VCaP (cell line): ENCODE measurements around the gene SLC17A7.

ENCODE experiments used
- H3K27ac ChIP-seq: fragments of 450-650 bp; 2 replicates; pipeline ENCODE4 v1.5.1; 2017
- TF ChIP-seq, protein P1 (sequence below): fragments of 450-650 bp; conservative IDR thresholded peaks from 2 replicates; pipeline ENCODE4 v1.5.1; 2017; ENCODE audit warnings: mild to moderate bottlenecking, moderate library complexity

Gene SLC17A7

DNA sequence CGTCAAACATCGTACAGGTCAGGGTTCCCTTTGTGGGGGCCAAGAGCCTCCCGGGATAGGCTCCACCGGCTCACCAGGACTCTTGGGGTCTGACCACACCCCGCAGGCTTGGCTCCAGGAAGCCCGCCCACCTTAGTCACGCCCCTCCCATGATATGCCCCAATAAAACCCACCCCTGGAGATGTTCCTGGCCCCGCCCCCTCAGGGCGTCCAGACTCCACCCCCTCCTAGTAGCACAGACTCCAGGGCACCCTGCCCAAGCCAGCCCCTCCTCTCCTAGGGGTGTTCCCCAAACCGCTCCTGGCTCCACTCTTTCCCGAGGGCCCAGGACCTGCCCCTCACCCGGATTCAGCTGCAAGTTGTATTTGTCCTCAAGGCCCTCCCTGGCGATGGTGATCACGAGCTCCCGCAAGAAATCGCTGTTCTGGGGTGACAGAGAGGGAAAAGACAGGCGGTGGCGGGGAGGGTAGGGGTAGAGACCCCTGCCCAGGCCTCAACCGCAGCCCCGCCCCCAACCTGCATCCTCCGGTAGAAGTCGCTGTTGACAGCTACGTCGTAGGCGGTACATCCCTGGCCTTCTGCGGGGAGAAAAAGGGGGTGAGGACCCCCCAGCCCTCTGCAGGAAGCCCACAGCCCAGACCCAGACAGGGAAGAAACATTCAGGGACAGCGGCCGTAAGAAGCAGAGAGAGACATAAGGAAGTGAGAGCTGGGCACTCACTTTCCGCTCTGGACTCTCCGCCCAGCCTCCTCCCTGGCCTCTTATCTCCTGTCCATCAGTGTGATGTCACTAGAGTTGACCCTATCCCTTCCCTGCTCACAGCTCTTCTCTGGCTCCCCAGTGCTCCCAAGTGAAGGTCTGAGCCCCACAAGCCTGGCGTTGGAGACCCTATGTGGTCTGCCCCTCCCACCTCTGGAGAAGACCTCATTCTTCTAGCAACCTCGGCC lies 6.4 kb upstream of the SLC17A7 start:
- no peak overlapping the region for H3K27ac ChIP-seq
- TF ChIP-seq, protein P1, sequence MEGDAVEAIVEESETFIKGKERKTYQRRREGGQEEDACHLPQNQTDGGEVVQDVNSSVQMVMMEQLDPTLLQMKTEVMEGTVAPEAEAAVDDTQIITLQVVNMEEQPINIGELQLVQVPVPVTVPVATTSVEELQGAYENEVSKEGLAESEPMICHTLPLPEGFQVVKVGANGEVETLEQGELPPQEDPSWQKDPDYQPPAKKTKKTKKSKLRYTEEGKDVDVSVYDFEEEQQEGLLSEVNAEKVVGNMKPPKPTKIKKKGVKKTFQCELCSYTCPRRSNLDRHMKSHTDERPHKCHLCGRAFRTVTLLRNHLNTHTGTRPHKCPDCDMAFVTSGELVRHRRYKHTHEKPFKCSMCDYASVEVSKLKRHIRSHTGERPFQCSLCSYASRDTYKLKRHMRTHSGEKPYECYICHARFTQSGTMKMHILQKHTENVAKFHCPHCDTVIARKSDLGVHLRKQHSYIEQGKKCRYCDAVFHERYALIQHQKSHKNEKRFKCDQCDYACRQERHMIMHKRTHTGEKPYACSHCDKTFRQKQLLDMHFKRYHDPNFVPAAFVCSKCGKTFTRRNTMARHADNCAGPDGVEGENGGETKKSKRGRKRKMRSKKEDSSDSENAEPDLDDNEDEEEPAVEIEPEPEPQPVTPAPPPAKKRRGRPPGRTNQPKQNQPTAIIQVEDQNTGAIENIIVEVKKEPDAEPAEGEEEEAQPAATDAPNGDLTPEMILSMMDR, result no peak

DNA sequence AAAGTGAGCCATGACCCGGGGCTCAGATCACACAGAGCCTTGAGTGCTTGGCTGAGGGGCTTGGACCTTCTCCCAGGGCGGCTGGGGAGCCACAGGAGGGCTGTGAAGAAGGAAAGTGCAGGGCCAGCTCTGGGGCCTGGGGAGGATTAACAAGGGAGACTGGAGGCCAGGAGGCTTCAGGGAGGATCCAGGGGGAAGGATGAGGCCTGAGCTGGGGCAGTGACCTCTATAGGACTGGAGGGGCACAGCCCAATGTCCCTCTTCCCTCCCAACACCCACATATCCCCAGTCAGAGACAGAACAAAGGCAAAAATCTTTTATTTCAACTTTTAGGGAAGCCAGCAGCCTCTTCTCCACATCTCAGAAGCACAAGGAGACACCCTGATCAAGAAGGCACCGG lies 4.7 kb upstream of the SLC17A7 start:
- H3K27ac ChIP-seq, result no peak overlapping the region

DNA sequence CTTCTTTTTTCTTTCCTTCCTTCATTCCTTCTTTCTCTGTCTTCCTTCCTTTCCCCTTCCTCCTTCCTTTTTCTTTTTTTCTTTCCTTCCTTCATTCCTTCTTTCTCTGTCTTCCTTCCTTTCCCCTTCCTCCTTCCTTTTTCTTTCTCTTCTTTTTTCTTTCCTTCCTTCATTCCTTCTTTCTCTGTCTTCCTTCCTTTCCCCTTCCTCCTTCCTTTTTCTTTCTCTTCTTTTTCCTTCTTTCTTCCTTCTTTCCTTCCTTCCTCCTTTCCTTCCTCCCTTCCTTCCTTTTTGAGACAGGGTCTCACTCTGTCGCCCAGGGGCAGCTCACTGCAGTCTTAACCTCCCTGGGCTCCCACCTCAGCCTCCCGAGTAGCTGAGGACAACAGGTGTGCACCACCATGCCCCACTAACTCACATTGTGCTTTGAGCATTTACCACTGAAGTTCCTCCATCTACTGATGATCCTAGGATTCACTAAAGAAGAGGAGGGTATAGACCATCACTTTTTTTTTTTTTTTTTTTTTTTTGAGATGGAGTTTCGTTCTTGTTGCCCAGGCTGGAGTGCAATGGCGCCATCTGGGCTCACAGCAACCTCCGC lies 2.9 kb upstream of the SLC17A7 start:
- peak overlapping the region; percentile 78; the same call in 1 of the 2 replicates for H3K27ac ChIP-seq

More for the DNA sequence above, 4.7 kb upstream of the SLC17A7 start:
- TF ChIP-seq, protein P1, result no peak

DNA sequence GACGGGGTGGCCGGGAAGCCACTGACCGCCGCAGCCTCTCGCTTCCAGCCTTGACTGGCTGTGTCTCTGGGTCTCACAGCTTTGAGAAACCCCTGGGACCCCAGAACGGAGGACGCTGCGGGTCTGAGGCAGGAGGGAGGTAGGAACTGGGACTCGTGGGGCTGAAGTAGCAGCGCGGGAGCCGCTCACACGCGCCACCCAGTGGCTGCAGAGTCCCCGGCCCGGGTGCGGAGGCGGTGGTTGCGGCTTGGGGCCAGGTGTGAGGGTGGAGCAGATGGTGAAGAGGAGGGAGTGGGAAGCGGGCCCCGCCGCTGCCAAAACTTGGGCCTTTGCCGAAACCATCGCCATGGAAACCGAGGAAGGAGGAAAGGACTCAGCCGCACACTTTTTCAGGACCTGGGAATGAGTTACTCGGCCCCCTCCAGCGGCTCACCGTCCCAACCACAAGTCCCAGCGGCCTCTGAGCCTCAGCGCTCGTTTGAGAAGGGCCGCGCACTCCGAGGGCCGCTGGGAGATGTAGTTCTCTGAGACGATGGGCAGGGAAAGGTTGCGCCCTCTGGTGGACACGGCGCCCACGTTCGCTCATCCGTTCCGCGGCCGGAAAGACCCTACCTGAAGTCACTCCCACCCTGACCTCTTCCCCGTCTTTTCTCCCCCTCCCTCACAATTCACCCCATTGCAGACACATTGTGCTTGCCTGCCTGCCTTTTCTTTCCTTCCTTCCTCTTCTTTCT lies 2.2 kb upstream of the SLC17A7 start:
- TF ChIP-seq, protein P1, result peak; percentile 99

DNA sequence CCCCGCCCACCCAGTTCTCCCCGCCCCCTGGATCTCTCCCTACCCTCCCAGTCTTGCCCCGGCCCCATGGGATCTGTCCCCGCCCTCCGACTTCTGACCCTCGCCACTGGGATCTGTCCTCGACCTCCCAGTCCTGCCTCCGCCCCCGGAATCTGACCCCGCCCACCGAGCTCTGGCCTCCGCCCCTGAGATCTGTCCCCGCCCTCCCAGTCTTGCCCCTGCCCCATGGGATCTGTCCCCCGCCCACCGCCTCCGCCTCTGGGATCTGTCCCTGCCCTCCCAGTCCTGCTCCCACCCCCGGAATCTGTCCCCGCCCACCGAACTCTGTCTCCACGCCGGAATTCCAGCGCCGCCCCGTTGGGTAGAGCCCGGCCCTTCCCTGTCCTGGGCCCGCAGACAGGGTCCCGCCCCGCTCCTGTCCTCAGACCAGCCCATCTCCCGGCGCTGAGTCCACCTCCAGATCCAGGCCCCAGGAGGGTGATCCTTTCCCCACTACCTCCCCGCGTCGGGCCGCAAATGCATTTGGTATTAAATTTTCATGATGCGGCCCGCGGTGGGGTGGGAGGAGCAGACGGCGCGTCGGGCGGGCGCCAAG lies 1.5 kb upstream of the SLC17A7 start:
- TF ChIP-seq, protein P1, result no peak
- H3K27ac ChIP-seq, result peak overlapping the region; percentile 78

More for the DNA sequence above, 2.2 kb upstream of the SLC17A7 start:
- H3K27ac ChIP-seq, result peak overlapping the region; percentile 78

DNA sequence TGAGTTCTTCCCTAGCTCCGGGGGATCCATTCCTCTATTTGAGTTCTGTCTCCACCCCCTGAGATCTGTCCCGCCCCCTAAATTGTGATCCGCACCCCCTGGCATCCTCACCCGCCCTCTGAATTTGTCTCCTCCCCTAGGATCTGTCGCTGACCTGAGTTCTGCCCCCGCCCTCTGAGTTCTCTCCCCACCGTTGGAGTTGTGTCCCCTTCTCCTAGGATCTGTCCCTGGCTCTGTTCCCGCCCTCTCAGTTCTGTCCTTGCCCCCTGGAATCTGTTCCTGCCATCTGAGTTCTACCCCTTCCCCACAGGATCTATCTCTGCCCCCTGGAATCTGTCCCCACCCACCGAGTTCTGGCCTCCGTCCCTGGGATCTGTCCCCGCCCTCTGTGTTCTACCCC lies 1.0 kb upstream of the SLC17A7 start:
- TF ChIP-seq, protein P1, result no peak
- peak overlapping the region; percentile 78; the same call in 1 of the 2 replicates for H3K27ac ChIP-seq

DNA sequence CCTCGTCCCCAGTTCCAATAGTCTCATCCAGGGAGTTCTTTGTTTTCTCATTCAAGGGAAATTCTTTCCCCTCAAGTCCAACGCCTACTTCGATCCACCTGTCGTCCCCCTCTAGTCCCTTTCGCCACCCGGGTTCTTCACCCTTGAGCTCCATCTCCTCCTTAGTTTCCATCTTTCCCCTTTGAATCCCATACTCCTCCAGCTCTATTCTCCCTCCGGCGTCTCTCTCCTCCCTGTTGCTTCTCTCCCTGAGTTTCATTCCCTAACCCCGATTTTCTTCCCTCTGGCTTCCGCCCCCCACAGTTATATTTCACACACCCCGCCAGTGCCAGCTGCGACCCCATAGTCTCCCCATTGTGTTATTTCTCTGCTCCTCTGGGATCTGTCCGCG lies 628 bp upstream of the SLC17A7 start:
- TF ChIP-seq, protein P1, result no peak
- H3K27ac ChIP-seq, result no peak overlapping the region
